GM23338 (cell line): ENCODE results near the gene FANCL. TPM values are rescaled to one million over a fixed set of nuclear protein-coding genes. Genes with fewer than 3 reads are reported as not detected.

Experiments
- ATAC-seq: fragments of 200-7000 bp; cut with Tn5 transposase; 3 replicates; pipeline ENCODE4 v1.9.1; 2020
- DNase-seq: peaks from one replicate; pipeline ENCODE4 v3.0.0-alpha.2; 2015; ENCODE audit warnings: low spot score
- H2AFZ ChIP-seq: fragments of 200-600 bp; sonication (generic); 2 replicates; pipeline ENCODE4 v1.8.0; 2016; ENCODE audit warnings: antibody characterized with exemption, mild to moderate bottlenecking, moderate library complexity
- H3F3A ChIP-seq: fragments of 200-600 bp; sonication (generic); replicated peaks from 2 replicates; pipeline ENCODE4 v1.8.0; 2017; ENCODE audit warnings: antibody characterized with exemption, mixed run types, low read depth
- H3K27ac ChIP-seq: fragments of 200-600 bp; sonication (generic); 2 replicates; pipeline ENCODE4 v1.6.1; 2016; ENCODE audit warnings: low read depth
- H3K27me3 ChIP-seq: fragments of 200-600 bp; sonication (generic); 2 replicates; pipeline ENCODE4 v1.8.0; 2016; ENCODE audit warnings: mild to moderate bottlenecking, mixed run types, moderate library complexity; ENCODE audit not compliant: insufficient read depth
- H3K36me3 ChIP-seq: fragments of 200-600 bp; sonication (generic); 2 replicates; pipeline ENCODE4 v1.8.0; 2016; ENCODE audit warnings: mild to moderate bottlenecking; ENCODE audit not compliant: insufficient read depth
- H3K4me1 ChIP-seq: fragments of 200-600 bp; sonication (generic); 2 replicates; pipeline ENCODE4 v1.8.0; 2016; ENCODE audit warnings: mild to moderate bottlenecking, moderate library complexity; ENCODE audit not compliant: insufficient read depth
- H3K4me2 ChIP-seq: fragments of 200-600 bp; sonication (generic); 2 replicates; pipeline ENCODE4 v1.7.1; 2017; ENCODE audit warnings: mixed run types
- H3K4me3 ChIP-seq: fragments of 200-600 bp; sonication (generic); 2 replicates; pipeline ENCODE4 v1.6.1; 2016; ENCODE audit warnings: mixed run types
- H3K79me2 ChIP-seq: fragments of 200-600 bp; sonication (generic); replicated peaks from 2 replicates; pipeline ENCODE4 v1.8.0; 2017; ENCODE audit warnings: mild to moderate bottlenecking; ENCODE audit not compliant: insufficient read depth
- H3K9me2 ChIP-seq: fragments of 200-600 bp; sonication (generic); 2 replicates; pipeline ENCODE4 v1.8.0; 2017; ENCODE audit not compliant: insufficient read depth
- H4K20me1 ChIP-seq: fragments of 200-600 bp; sonication (generic); replicated peaks from 2 replicates; pipeline ENCODE4 v1.8.0; 2017; ENCODE audit warnings: mild to moderate bottlenecking; ENCODE audit not compliant: insufficient read depth
- H3K27ac Mint-ChIP-seq: 2 replicates; pipeline ENCODE4 v1.8.0; 2020; ENCODE audit warnings: inconsistent platforms, mild to moderate bottlenecking, moderate library complexity, mixed read lengths
- H3K27me3 Mint-ChIP-seq: 3 replicates; pipeline ENCODE4 v1.8.0; 2022; ENCODE audit warnings: low read depth, mild to moderate bottlenecking, moderate library complexity, mixed read lengths, inconsistent platforms; ENCODE audit not compliant: insufficient read depth, poor library complexity
- H3K36me3 Mint-ChIP-seq: 3 replicates; pipeline ENCODE4 v1.8.0; 2021; ENCODE audit warnings: low read depth, mild to moderate bottlenecking, inconsistent platforms, moderate library complexity, mixed read lengths
- H3K4me1 Mint-ChIP-seq: 3 replicates; pipeline ENCODE4 v1.8.0; 2020; ENCODE audit warnings: mild to moderate bottlenecking, inconsistent platforms, mixed read lengths
- H3K4me3 Mint-ChIP-seq: 3 replicates; pipeline ENCODE4 v1.8.0; 2021; ENCODE audit warnings: moderate library complexity, mild to moderate bottlenecking, inconsistent platforms, mixed read lengths
- H3K9me3 Mint-ChIP-seq: 3 replicates; pipeline ENCODE4 v1.8.0; 2020; ENCODE audit warnings: moderate library complexity, mild to moderate bottlenecking, inconsistent platforms, mixed read lengths
- CREB1 ChIP-seq: fragments of 250-450 bp; sonication (Bioruptor Pico); IDR thresholded peaks from 2 replicates; pipeline ENCODE4 v1.5.0; 2020; ENCODE audit warnings: low read depth, mild to moderate bottlenecking, moderate library complexity
- CTCF ChIP-seq, 2 experiments: fragments of 200-600 bp in 1 of 2; sonication (generic) in 1 of 2; conservative IDR thresholded peaks; 2 replicates each; pipeline versions ENCODE4 v1.5.1 to v1.6.1; 2016 to 2017; ENCODE audit warnings: antibody characterized with exemption in 2 of 2, low read depth in 2 of 2, mild to moderate bottlenecking in 2 of 2, moderate library complexity in 1 of 2
- ETS1 ChIP-seq: IDR thresholded peaks from 2 replicates; pipeline ENCODE4 v1.6.1; 2016; ENCODE audit warnings: antibody characterized with exemption
- EZH2 ChIP-seq: fragments of 200-600 bp; sonication (generic); IDR thresholded peaks from one replicate; pipeline ENCODE4 v1.8.0; 2017; ENCODE audit warnings: antibody characterized with exemption, mild to moderate bottlenecking, low read depth; ENCODE audit not compliant: unreplicated experiment
- EZH2phosphoT487 ChIP-seq: fragments of 200-600 bp; sonication (generic); IDR thresholded peaks from one replicate; pipeline ENCODE4 v1.8.1; 2018; ENCODE audit warnings: antibody characterized with exemption; ENCODE audit not compliant: unreplicated experiment
- JUNB ChIP-seq: IDR thresholded peaks from one replicate; pipeline ENCODE4 v1.6.1; 2016; ENCODE audit warnings: antibody characterized with exemption; ENCODE audit not compliant: unreplicated experiment
- NANOG ChIP-seq: IDR thresholded peaks from 2 replicates; pipeline ENCODE4 v1.6.1; 2016; ENCODE audit warnings: antibody characterized with exemption, borderline replicate concordance
- POLR2AphosphoS5 ChIP-seq: IDR thresholded peaks from 2 replicates; pipeline ENCODE4 v1.6.1; 2016; ENCODE audit warnings: antibody characterized with exemption, low read depth
- REST ChIP-seq: IDR thresholded peaks from one replicate; pipeline ENCODE4 v1.6.1; 2018; ENCODE audit warnings: antibody characterized with exemption; ENCODE audit not compliant: unreplicated experiment
- STAT1 ChIP-seq: IDR thresholded peaks from one replicate; pipeline ENCODE4 v1.6.1; 2016; ENCODE audit warnings: antibody characterized with exemption; ENCODE audit not compliant: unreplicated experiment
- ZNF114 ChIP-seq: fragments of 250-450 bp; sonication (Bioruptor Pico); IDR thresholded peaks from 2 replicates; pipeline ENCODE4 v1.5.0; 2020; ENCODE audit warnings: mild to moderate bottlenecking, moderate library complexity
- ZNF331 ChIP-seq: fragments of 250-450 bp; sonication (Bioruptor Pico); IDR thresholded peaks from 2 replicates; pipeline ENCODE4 v1.5.0; 2020; ENCODE audit warnings: low read depth, mild to moderate bottlenecking, moderate library complexity
- ZNF462 ChIP-seq: fragments of 250-450 bp; sonication (Bioruptor Pico); IDR thresholded peaks from 2 replicates; pipeline ENCODE4 v1.5.0; 2020; ENCODE audit warnings: mild to moderate bottlenecking, moderate library complexity
- polyA plus RNA-seq: library from polyadenylated mRNA; unstranded; fragments of >200 nt; fragmentation: Nextera tagmentation; extraction: Ambion mirVana; gene quantifications from 2 replicates; pipeline ENCODE4 v1.2.1, GENCODE V29; 2016
- total RNA-seq: library from RNA; depleted of rRNA; stranded (reverse); fragments of >200 nt; shearing (Covaris generic); gene quantifications from 2 replicates; pipeline ENCODE4 v1.2.3, GENCODE V29; 2014

FANCL gene
- total and polyA plus RNA-seq, 2 experiments from 2014 or later: 90.4 to 97.8 TPM

GRCh38 chr2:58137856-58138255 is 103.3 kb downstream of the FANCL start:
- ATAC-seq: no peak
- Histone ChIP-seq H2AFZ (no peak overlapping the region), H3K4me1 (no peaks in the 10 kb centered on the region), H3K4me3 (no peak overlapping the region), H3K27ac (no peak overlapping the region), H3F3A (no peaks in the 10 kb centered on the region), H4K20me1 (no peaks in the 10 kb centered on the region), H3K79me2 (no peaks in the 10 kb centered on the region), H3K9me2 (no peaks in the 10 kb centered on the region), H3K4me2 (no peak overlapping the region), H3K36me3 (no peaks in the 10 kb centered on the region; the same call in 1 of the 2 replicates), H3K27me3 (no peaks in the 10 kb centered on the region)
- DNase-seq: no peak
- no peak overlapping the region for H3K27ac Mint-ChIP-seq
- H3K4me1 Mint-ChIP-seq: peaks cover 10% of the 10 kb centered on the region; the same call in 2 of the 3 replicates
- no peaks in the 10 kb centered on the region; the same call in 2 of the 3 replicates for H3K9me3 Mint-ChIP-seq
- H3K36me3 Mint-ChIP-seq: peaks cover 9% of the 10 kb centered on the region; the same call in 2 of the 3 replicates
- no peak overlapping the region for H3K4me3 Mint-ChIP-seq
- no peaks in the 10 kb centered on the region for H3K27me3 Mint-ChIP-seq
- TF ChIP-seq EZH2phosphoT487: no peak
- no peak for TF ChIP-seq CTCF (conservative IDR thresholded peaks at IDR 0.05; ENCODE audit: low read depth in 2 of 2)
- TF ChIP-seq JUNB: no peak
- TF ChIP-seq REST: no peak
- TF ChIP-seq CREB1 (CRISPR knock-in tag): no peak
- no peak for TF ChIP-seq STAT1
- TF ChIP-seq ZNF114 (CRISPR knock-in tag): no peak
- TF ChIP-seq ETS1: no peak
- no peak for TF ChIP-seq EZH2
- no peak for TF ChIP-seq POLR2AphosphoS5
- no peak for TF ChIP-seq ZNF462 (CRISPR knock-in tag)
- TF ChIP-seq ZNF331 (CRISPR knock-in tag): no peak
- TF ChIP-seq NANOG: no peak
